OCI-LY7 (cell line): ENCODE measurements around the gene VEGFB. TPM values are rescaled to one million over a fixed set of nuclear protein-coding genes. Genes with fewer than 3 reads are reported as not detected.

ENCODE experiments used
- BruUV-seq: library from RNA; stranded (reverse); fragments of 400-500 nt; replicated peaks from 2 replicates; lab custom pipeline; 2021; lab: Mats Ljungman, UMichigan
- CTCF ChIA-PET: fragments of 300-600 bp; sonication (Branson Sonifier 250); formaldehyde crosslinking; loops from one replicate; lab custom pipeline; 2022; ENCODE audit warnings: antibody characterized with exemption; ENCODE audit not compliant: unreplicated experiment; lab: Charles Lee
- POLR2A ChIA-PET: fragments of 300-600 bp; sonication (Branson Sonifier 250); formaldehyde crosslinking; loops from one replicate; lab custom pipeline; 2022; ENCODE audit warnings: antibody characterized with exemption; lab: Charles Lee
- DNase-seq: peaks from one replicate; pipeline ENCODE4 v3.0.0-alpha.2; 2015; ENCODE audit warnings: low spot score
- H2AFZ ChIP-seq: fragments of 200-600 bp; sonication (generic), shearing (Covaris generic); 2 replicates; pipeline ENCODE4 v1.6.1; 2014; ENCODE audit warnings: mild to moderate bottlenecking, antibody characterized with exemption, low read length, moderate library complexity
- H3K27ac ChIP-seq: fragments of 200-600 bp; sonication (generic); 2 replicates; pipeline ENCODE4 v1.5.1; 2014; ENCODE audit warnings: mixed run types, low read depth, mild to moderate bottlenecking, moderate library complexity, low read length, inconsistent platforms; ENCODE audit not compliant: poor library complexity, severe bottlenecking
- H3K36me3 ChIP-seq: fragments of 200-600 bp; sonication (generic); 2 replicates; pipeline ENCODE4 v1.6.1; 2014; ENCODE audit warnings: mild to moderate bottlenecking, antibody characterized with exemption, low read length, moderate library complexity, mixed read lengths; ENCODE audit not compliant: insufficient read depth
- H3K4me1 ChIP-seq: fragments of 200-600 bp; sonication (generic); 2 replicates; pipeline ENCODE4 v1.5.1; 2014; ENCODE audit warnings: mild to moderate bottlenecking, low read length; ENCODE audit not compliant: insufficient read depth, poor library complexity, severe bottlenecking
- H3K4me2 ChIP-seq: fragments of 200-600 bp; sonication (generic); 2 replicates; pipeline ENCODE4 v1.6.1; 2014; ENCODE audit warnings: mild to moderate bottlenecking, low read length
- H3K4me3 ChIP-seq: fragments of 200-600 bp; sonication (generic); 2 replicates; pipeline ENCODE4 v1.5.1; 2014; ENCODE audit warnings: mild to moderate bottlenecking, low read depth, low read length; ENCODE audit not compliant: poor library complexity, severe bottlenecking
- H3K79me2 ChIP-seq: fragments of 200-600 bp; sonication (generic); 2 replicates; pipeline ENCODE4 v1.6.1; 2016; ENCODE audit warnings: low read depth, mild to moderate bottlenecking, low read length, moderate library complexity, mixed read lengths; ENCODE audit not compliant: insufficient read depth
- H3K9me2 ChIP-seq: fragments of 200-600 bp; sonication (generic); 2 replicates; pipeline ENCODE4 v1.6.1; 2016; ENCODE audit warnings: mild to moderate bottlenecking, low read length, mixed read lengths; ENCODE audit not compliant: insufficient read depth
- H3K9me3 ChIP-seq: fragments of 200-600 bp; sonication (generic); 2 replicates; pipeline ENCODE4 v1.6.1; 2014; ENCODE audit warnings: mild to moderate bottlenecking, mixed run types, low read length, mixed read lengths
- H4K20me1 ChIP-seq: fragments of 200-600 bp; sonication (generic); 2 replicates; pipeline ENCODE4 v1.6.1; 2014; ENCODE audit warnings: mild to moderate bottlenecking, antibody characterized with exemption, low read length, moderate library complexity, mixed read lengths; ENCODE audit not compliant: insufficient read depth
- CTCF ChIP-seq: fragments of 200-600 bp; sonication (generic); conservative IDR thresholded peaks from 2 replicates; pipeline ENCODE4 v1.5.1; 2014; ENCODE audit warnings: mild to moderate bottlenecking, antibody characterized with exemption, low read length, moderate library complexity, mixed read lengths
- EZH2phosphoT487 ChIP-seq: fragments of 200-600 bp; sonication (generic); IDR thresholded peaks from 2 replicates; pipeline ENCODE4 v1.6.1; 2018; ENCODE audit warnings: low read depth, borderline replicate concordance, mild to moderate bottlenecking, mixed run types, antibody characterized with exemption, low read length, moderate library complexity, mixed read lengths
- intact Hi-C: fragments of 100-400 bp; cut with micrococcal nuclease; formaldehyde crosslinking; loops from one replicate; pipeline ENCODE4 v1.10.0; 2022; ENCODE audit not compliant: unreplicated experiment
- total RNA-seq, 2 experiments: library from RNA; depleted of rRNA in 1 of 2; stranded (reverse); fragments of >200 nt in 1 of 2; shearing (Covaris generic) in 1 of 2; gene quantifications; 2 replicates each; pipeline ENCODE4 v1.2.3, GENCODE V29; 2014 to 2022

The VEGFB gene
- total RNA-seq, 2 experiments from 2014 or later = 35.3 to 59.6 TPM

GRCh38 chr11:64209563-64209843 is 24.9 kb upstream of the VEGFB start:
- no peak for TF ChIP-seq EZH2phosphoT487
- no peak for TF ChIP-seq CTCF
- H2AFZ ChIP-seq = no peak overlapping the region
- H3K4me1 ChIP-seq = peaks cover 31% of the 10 kb centered on the region
- H3K36me3 ChIP-seq = peaks cover 79% of the 10 kb centered on the region
- H3K27ac ChIP-seq = no peak overlapping the region
- BruUV-seq = no TSS peak
- no peaks in the 10 kb centered on the region for H3K9me2 ChIP-seq
- H3K4me2 ChIP-seq = no peak overlapping the region
- H3K79me2 ChIP-seq = peaks cover 17% of the 10 kb centered on the region; the same call in 1 of the 2 replicates
- ChIA-PET CTCF (no interaction called here), POLR2A (no interaction called here)
- no peaks in the 10 kb centered on the region for H4K20me1 ChIP-seq
- no peak overlapping the region for H3K4me3 ChIP-seq
- DNase-seq = no peak
- intact Hi-C loops = no loop called here
- no peaks in the 10 kb centered on the region for H3K9me3 ChIP-seq

- peaks cover 17% of the 10 kb centered on the region; the same call in 1 of the 2 replicates for H3K79me2 ChIP-seq
- no peak overlapping the region for H2AFZ ChIP-seq
- no peak overlapping the region for H3K27ac ChIP-seq
- no peak overlapping the region for H3K4me3 ChIP-seq
- POLR2A ChIA-PET = no interaction called here
- CTCF ChIA-PET = interaction anchor here (0.6 kb wide), 1 partner anchor 91 kb away, joined by 6 read pairs; no protein-coding TSS in a partner anchor
- no peak overlapping the region for H3K4me2 ChIP-seq
- no peak for DNase-seq
- H3K4me1 ChIP-seq = peaks cover 25% of the 10 kb centered on the region
- H3K36me3 ChIP-seq = peaks cover 83% of the 10 kb centered on the region
- H3K9me3 ChIP-seq = no peaks in the 10 kb centered on the region
- no peaks in the 10 kb centered on the region for H4K20me1 ChIP-seq
- no peaks in the 10 kb centered on the region for H3K9me2 ChIP-seq
- TF ChIP-seq CTCF = no peak
- intact Hi-C loops = no loop called here
- BruUV-seq = no TSS peak
Observed at GRCh38 chr11:64210301-64211020, 23.9 kb upstream of the VEGFB start.

- ChIA-PET POLR2A (no interaction called here), CTCF (interaction anchor here (0.6 kb wide), 1 partner anchor 90 kb away, joined by 6 read pairs; no protein-coding TSS in a partner anchor)
- H2AFZ ChIP-seq = no peak overlapping the region
- no peak overlapping the region for H3K27ac ChIP-seq
- BruUV-seq = no TSS peak
- peaks cover 16% of the 10 kb centered on the region for H3K4me1 ChIP-seq
- H3K4me2 ChIP-seq = no peak overlapping the region
- H4K20me1 ChIP-seq = no peaks in the 10 kb centered on the region
- intact Hi-C loops = no loop called here
- no peak overlapping the region for H3K4me3 ChIP-seq
- no peaks in the 10 kb centered on the region for H3K9me2 ChIP-seq
- peaks cover 13% of the 10 kb centered on the region; the same call in 1 of the 2 replicates for H3K79me2 ChIP-seq
- TF ChIP-seq EZH2phosphoT487 (no peak), CTCF (no peak)
- peaks cover 83% of the 10 kb centered on the region for H3K36me3 ChIP-seq
- H3K9me3 ChIP-seq = no peaks in the 10 kb centered on the region
- no peak for DNase-seq
Observed at GRCh38 chr11:64211181-64211872, 23.1 kb upstream of the VEGFB start.
